HL-60/S4 treated with retinoic acid at 250 ng/mL for 4 days and 3 days (cell line): ENCODE measurements around the gene E4F1.
"Not testable (repeated sequence)": the region's sequence is repeated elsewhere in the genome, so short reads cannot be mapped to it uniquely, and the experiment has no call there.

Experiments
- in situ Hi-C: fragments of 300-500 bp; cut with MboI; formaldehyde crosslinking; loops from 2 replicates; pipeline ENCODE4 v1.7.0; 2022; ENCODE audit warnings: low sequenced_read_pairs

E4F1 gene

GRCh38 chr16:2242598-2242997 lies 19.2 kb downstream of the E4F1 start:
- in situ Hi-C loops, result no loop called here

- in situ Hi-C loops, result no loop called here
These were observed 19.7 kb downstream of the E4F1 start for GRCh38 chr16:2243031-2243528.

- in situ Hi-C loops, result no loop called here
These were observed 20.4 kb downstream of the E4F1 start for GRCh38 chr16:2243781-2244180.

GRCh38 chr16:2244301-2244700 lies 20.9 kb downstream of the E4F1 start:
- in situ Hi-C loops, result no loop called here

- in situ Hi-C loops, result no loop called here
These were observed 21.8 kb downstream of the E4F1 start for GRCh38 chr16:2244926-2245795.

GRCh38 chr16:2246301-2246885 lies 23.0 kb downstream of the E4F1 start:
- in situ Hi-C loops, result no loop called here

- in situ Hi-C loops, result no loop called here
These were observed 27.4 kb downstream of the E4F1 start for GRCh38 chr16:2250652-2251295.

- in situ Hi-C loops, result no loop called here
These were observed 28.1 kb downstream of the E4F1 start, which contains the start of gene ECI1 for GRCh38 chr16:2251296-2252111. Gene ECI1 (minus strand): TSS chr16:2251587. CDS start chr16:2251566, 21 bp downstream.

GRCh38 chr16:2252806-2253148 lies 29.4 kb downstream of the E4F1 start:
- in situ Hi-C loops, result no loop called here

GRCh38 chr16:2253293-2253692 lies 29.9 kb downstream of the E4F1 start:
- in situ Hi-C loops, result no loop called here

- in situ Hi-C loops, result no loop called here
These were observed 33.2 kb downstream of the E4F1 start for GRCh38 chr16:2256531-2257140.

GRCh38 chr16:2257726-2258125 lies 34.3 kb downstream of the E4F1 start:
- in situ Hi-C loops, result no loop called here

GRCh38 chr16:2258530-2258929 lies 35.1 kb downstream of the E4F1 start:
- in situ Hi-C loops, result not testable (repeated sequence)

GRCh38 chr16:2260250-2260649 lies 36.9 kb downstream of the E4F1 start:
- in situ Hi-C loops, result no loop called here

GRCh38 chr16:2263026-2263425 lies 39.6 kb downstream of the E4F1 start:
- in situ Hi-C loops, result not testable (repeated sequence)

- in situ Hi-C loops, result not testable (repeated sequence)
These were observed 43.5 kb downstream of the E4F1 start for GRCh38 chr16:2266887-2267286.

- in situ Hi-C loops, result not testable (repeated sequence)
These were observed 44.1 kb downstream of the E4F1 start for GRCh38 chr16:2267505-2267912.

GRCh38 chr16:2267913-2268666 lies 44.7 kb downstream of the E4F1 start, which contains the start of gene RNPS1:
Gene RNPS1 (minus strand): TSS chr16:2268126. CDS start chr16:2264643, 3,483 bp downstream.
- in situ Hi-C loops, result no loop called here

GRCh38 chr16:2270070-2270462 lies 46.7 kb downstream of the E4F1 start:
- in situ Hi-C loops, result no loop called here
